AG04449 (cell line): ENCODE results near the gene B4GAT1.

Source experiments
- CTCF ChIA-PET: fragments of 350-600 bp; formaldehyde crosslinking; extraction: SDS; loops from one replicate; lab custom pipeline; 2021; ENCODE audit warnings: antibody characterized with exemption; lab: Yijun Ruan, JAX
- POLR2A ChIA-PET: fragments of 400-600, 350-600 bp; formaldehyde crosslinking; extraction: SDS; loops from one replicate; lab custom pipeline; 2020; ENCODE audit warnings: antibody characterized with exemption, inconsistent platforms; lab: Yijun Ruan, JAX
- DNase-seq: peaks from one replicate; pipeline ENCODE4 v3.0.0-alpha.2; 2010; ENCODE audit warnings: low read depth, low spot score
- H3K4me3 ChIP-seq: 2 replicates; pipeline ENCODE4 v1.5.1; 2011; ENCODE audit warnings: low read depth, mild to moderate bottlenecking, control low read depth, low read length
- CTCF ChIP-seq: IDR thresholded peaks from one replicate; pipeline ENCODE4 v1.5.1; 2011; ENCODE audit warnings: mild to moderate bottlenecking, moderate library complexity, low read length, control low read depth, inconsistent platforms; ENCODE audit not compliant: insufficient read depth; ENCODE audit errors: missing control alignments

Gene B4GAT1

GRCh38 chr11:66328302-66329144 lies 18.9 kb downstream of the B4GAT1 start:
- peak; percentile 91 for TF ChIP-seq CTCF
- ChIA-PET CTCF (interaction anchor here (0.9 to 8.8 kb wide), 7 partner anchors 11 to 44 kb away, joined by 3 to 231 read pairs (median 5); partner anchors contain the start of genes B4GAT1, CD248 and YIF1A), POLR2A (interaction anchor here (0.8 to 1.6 kb wide), 3 partner anchors 11 to 17 kb away, joined by 3 to 8 read pairs (median 3); partner anchors contain the start of gene CD248)
- no peak for DNase-seq
- no peak overlapping the region for H3K4me3 ChIP-seq

- no peak for TF ChIP-seq CTCF
- no peak for DNase-seq
- ChIA-PET POLR2A (interaction anchor here (1.6 kb wide), 1 partner anchor 15 kb away, joined by 8 read pairs; no protein-coding TSS in a partner anchor), CTCF (no interaction called here)
- H3K4me3 ChIP-seq, result no peak overlapping the region
Measured at GRCh38 chr11:66328031-66328301, 19.5 kb downstream of the B4GAT1 start.

DNA sequence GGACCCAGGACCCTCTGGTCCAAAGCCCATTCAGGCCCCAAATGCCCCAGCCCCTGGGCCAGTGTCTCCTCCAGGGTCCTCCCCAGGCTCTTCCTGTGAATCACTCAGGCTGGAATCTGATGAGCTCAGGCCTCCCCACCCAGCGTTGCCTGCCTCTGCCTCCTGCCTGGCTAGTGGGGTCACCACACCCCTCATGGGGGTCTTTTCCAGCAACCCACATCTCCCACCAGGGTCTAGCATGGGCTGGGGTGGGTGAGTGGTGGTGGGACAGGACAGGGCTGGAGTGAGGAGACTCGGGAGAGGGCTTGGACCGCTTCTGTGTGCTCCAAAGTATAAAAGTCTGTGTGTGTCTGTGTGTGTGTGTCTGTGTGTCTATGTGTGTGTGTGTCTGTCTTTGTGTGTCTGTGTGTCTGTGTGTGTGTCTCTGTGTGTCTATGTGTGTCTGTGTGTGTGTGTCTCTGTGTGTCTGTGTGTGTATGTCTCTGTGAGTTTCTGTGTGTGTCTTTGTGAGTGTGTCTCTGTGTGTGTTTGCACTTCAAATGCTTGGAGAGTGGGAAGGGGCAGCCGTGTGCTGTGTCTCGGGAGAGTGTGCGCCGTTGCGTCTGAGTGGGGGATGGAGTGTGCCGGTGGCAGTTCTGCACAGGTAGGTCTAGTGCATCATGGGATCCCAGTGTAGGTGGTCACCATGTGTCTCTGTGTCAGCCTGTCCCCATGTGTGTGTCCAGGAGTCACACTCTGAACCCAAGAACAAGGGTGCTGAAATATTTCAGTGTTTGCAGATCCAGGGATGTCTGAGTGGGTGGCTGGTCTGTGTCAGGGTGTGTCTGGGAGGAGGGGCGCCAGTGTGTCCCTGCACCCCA lies 20.0 kb downstream of the B4GAT1 start:
- H3K4me3 ChIP-seq, result 0 out of 2 replicates have a peak overlapping the region, but pooled peaks have one; percentile 6
- CTCF ChIA-PET, result interaction anchor here (0.6 to 3.8 kb wide), 12 partner anchors 8 to 48 kb away, joined by 3 to 61 read pairs (median 4); partner anchors contain the start of genes B4GAT1, BRMS1, CD248 and TMEM151A
- no peak for TF ChIP-seq CTCF
- DNase-seq, result no peak
- POLR2A ChIA-PET, result interaction anchor here (0.6 to 3.7 kb wide), 8 partner anchors 8 to 43 kb away, joined by 3 to 64 read pairs (median 6); partner anchors contain the start of genes CD248 and RIN1

DNA sequence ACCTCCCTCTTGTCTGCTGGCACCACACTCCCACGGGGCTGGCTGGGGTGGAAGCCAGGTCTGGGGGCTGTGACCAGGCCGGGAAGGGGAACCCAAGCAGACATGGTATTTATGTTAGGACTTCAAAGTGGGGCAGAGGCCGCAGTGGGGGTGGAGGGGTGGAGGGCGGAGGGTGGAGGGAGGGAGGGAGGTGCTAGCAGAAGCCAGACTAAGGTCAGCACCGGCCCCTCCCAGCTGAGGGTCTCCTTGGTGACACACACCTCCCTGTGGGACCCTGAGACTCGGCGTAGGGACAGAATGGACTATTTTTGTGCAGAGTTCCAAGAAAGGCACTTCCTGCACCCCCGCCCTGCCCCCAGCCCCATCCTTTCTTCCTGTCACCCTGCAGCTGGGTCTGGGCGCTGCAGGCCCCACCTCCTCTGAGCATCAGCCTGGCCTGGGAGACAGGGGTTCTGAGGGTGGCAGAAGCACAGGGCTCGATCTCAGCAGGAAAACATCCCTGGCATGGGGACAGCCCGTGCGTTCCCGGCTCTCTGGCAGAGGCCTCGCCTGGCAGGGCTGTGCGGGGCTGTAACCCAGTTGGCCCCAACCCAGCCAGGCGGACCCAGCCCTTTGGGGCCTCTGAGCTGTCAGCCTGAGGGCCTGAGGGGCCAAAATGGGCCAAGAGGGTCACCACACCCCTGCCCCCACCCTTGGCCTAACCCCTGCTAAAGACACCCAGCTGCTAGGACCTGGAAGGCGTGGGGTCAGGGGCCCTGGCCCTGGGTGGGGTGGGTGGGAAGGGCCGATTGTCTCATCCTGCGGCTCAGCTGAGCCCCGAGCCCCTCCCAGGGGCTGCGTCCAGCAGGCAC lies 20.9 kb downstream of the B4GAT1 start:
- ChIA-PET POLR2A (interaction anchor here (0.6 to 3.7 kb wide), 9 partner anchors 9 to 44 kb away, joined by 3 to 64 read pairs (median 4); partner anchors contain the start of genes CD248 and RIN1), CTCF (interaction anchor here (0.6 to 3.8 kb wide), 12 partner anchors 8 to 47 kb away, joined by 3 to 61 read pairs (median 4); partner anchors contain the start of genes B4GAT1, BRMS1, CD248 and TMEM151A)
- H3K4me3 ChIP-seq, result no peak overlapping the region
- no peak for DNase-seq
- TF ChIP-seq CTCF, result no peak

DNA sequence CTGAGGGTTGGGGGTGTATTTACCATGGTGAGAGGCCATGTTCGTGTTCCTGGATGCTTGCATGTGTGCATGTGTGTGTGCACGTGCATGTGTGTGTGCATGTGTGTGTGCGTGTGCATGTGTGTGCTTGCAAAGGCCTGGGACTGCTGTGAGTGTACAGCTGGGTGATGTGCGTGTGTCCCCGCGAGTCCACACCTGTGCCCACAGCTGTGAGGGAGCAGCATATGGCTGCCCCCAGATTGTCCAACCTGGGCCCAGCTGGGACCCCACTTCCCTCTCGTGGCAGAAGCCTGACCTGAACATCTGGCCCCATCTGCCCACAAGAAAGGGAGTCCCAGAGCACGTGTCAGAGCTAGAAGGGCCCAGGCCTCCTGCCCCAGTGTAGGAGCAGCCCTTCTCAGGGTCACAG lies 22.2 kb downstream of the B4GAT1 start:
- ChIA-PET POLR2A (interaction anchor here (1.3 to 3.7 kb wide), 3 partner anchors 9 to 12 kb away, joined by 4 to 64 read pairs (median 29); partner anchors contain the start of genes CD248 and RIN1), CTCF (interaction anchor here (0.6 to 3.8 kb wide), 3 partner anchors 10 to 22 kb away, joined by 3 to 61 read pairs (median 5); partner anchors contain the start of gene RIN1)
- no peak for TF ChIP-seq CTCF
- no peak overlapping the region for H3K4me3 ChIP-seq
- DNase-seq, result no peak
